NCI-H128 (cell line): ENCODE data around the gene ZNF232.
"Not testable (repeated sequence)": the region's sequence is repeated elsewhere in the genome, so short reads cannot be mapped to it uniquely, and the experiment has no call there.

Experiments
- DNase-seq: peaks from one replicate; lab custom pipeline; 2025; ENCODE audit not compliant: unreplicated experiment; lab: John Stamatoyannopoulos, UW

Gene ZNF232

DNA sequence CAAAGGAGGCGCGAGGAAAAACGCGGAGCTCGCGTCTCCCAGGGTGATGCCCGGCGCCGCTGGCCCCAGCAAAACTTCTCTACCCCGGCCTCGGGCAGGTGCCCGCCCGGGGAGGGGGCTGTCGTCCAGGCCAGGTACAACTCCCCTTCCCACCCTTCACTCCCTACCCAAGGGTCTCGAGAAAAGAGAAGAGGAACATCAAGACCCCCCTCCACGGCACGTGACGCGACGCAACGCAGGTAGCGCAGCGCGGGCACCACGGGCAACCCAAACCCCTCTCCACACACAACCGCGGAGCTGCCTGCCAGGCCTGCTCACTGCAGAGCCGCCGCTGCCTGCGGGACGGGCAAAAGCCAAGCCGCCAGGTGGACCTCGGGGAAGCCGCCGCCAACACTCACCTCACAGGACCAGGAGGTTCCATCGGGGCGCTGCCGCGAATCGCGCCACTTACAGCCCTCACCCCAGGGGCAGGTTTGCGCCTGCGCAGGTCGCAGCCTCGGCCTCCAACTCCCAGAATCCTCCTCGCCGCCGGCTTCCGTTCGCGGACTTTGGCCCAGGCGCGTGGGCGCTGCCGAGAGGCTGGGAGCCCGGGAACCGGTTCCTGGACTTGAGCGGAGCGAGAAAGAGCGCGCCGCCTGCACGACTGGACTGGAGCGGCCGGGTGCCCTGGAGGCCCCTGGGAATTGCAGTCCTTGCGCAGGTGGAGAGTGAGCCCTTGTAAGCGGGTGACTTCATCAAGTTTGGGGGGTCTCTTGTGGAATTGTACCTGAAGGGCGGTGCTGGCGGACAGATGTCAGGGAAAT, at the start of gene ZNF232:
ZNF232 (minus strand) TSS at position 477 of the 803 bp plus-strand sequence; CDS start at position 421, 56 bp downstream.
- peak; percentile 75 for DNase-seq

DNA sequence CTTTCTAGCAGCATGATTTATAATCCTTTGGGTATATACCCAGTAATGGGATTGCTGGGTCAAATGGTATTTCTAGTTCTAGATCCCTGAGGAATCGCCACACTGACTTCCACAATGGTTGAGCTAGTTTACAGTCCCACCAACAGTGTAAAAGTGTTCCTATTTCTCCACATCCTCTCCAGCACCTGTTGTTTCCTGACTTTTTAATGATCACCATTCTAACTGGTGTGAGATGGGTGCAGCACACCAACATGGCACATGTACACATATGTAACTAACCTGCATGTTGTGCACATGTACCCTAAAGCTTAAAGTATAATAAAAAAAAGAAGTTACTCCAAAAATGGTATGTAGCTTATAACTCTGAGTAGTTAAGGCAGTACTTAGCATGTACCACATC, 49.0 kb upstream of the ZNF232 start:
- DNase-seq = not testable (repeated sequence)

DNA sequence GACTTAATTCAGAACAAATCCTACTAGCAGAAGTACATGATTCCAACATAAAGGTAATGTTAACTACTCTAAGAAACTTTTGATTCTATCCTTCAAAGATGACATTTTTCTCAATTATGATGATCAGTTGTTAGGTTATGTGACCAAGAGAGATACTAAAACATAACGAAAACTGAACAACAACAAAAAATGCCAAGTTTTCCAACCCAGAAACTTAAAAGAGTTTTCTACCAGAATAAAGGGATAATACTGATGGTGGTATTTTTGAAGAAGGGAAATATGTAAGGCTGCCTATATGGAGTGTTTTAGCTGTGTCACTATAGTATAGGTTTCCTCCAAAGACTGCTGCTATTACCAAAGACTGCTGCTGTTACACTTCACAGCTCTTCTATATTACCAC, 34.4 kb upstream of the ZNF232 start:
- DNase-seq = not testable (repeated sequence)

DNA sequence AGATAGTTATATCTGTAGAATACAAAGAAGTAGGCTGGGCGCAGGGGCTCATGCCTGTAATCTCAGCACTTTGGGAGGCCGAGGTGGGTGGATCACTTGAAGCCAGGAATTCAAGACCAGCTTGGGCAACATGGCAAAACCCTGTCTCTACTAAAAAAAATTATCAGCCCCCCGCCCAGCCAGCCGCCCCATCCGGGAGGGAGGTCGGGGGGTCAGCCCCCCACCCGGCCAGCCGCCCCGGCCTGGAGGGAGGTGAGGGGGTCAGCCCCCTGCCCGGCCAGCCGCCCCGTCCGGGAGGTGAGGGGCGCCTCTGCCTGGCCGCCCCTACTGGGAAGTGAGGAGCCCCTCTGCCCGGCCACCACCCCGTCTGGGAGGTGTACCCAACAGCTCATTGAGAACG, 31.2 kb upstream of the ZNF232 start:
- DNase-seq = not testable (repeated sequence)

DNA sequence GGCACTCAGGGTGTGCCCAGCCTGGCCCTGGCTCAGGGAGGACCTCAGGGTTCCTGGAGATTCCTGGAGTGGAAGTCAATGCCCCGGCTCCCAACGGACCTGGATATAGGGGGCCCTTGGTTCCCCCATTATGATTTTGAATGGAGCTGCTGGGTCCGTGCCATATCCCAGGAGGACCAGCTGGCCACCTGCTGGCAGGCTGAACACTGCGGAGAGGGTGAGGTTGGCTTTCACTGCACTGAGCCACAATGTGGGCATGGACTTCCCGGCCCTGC, 27.7 kb upstream of the ZNF232 start:
- no peak for DNase-seq

DNA sequence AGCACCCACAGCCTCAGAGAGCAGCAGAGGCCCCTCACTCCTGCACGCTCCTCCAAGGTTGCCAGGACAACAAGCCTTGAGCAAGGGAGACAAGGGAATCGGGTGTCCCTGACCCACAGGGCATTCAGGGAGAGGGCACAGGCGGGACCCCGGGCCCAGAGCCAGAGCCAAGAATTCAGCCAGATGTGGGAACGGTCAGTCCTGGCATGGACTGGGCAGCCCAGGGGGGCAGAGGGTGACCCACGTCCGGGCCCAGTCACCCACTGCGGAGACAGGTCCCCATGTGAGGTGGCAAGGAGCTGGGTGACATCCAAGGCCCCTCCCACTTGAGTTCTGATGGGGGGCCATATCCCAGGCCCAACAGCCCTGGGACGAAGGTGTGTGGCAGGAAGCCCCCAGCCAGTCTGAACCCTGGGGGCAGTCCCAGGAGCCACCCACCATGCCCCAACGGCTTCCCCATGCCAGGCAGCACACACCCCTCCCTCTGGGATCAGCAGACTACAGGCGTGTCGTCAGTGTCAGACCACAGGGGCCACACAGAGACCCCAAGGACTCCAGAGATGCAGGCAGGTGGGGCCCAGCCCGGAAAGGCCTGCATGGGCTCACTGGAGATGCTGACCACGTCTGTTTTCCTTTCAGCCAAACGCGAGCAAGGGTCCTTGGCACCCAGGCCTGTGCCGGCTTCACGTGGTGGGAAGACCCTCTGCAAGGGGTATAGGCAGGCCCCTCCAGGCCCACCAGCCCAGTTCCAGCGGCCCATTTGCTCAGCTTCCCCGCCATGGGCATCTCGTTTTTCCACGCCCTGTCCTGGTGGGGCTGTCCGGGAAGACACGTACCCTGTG, 27.2 kb upstream of the ZNF232 start:
- no peak for DNase-seq

DNA sequence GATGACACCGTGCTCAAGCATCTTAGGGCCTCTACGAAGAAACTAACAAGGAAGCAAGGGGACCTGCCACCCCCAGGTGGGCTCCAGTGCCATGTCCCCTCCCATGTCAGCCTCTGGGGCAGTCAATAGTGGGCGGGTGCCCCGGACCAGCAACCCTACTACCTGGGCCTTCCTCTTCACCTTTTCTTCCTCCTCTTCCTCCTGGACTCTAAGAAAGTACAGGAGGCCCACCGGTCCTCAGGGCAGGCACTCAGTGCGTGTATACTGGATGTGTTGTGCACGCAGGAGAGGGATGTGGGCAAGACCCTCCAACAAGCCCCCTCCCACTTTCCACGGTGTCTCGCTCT, 26.5 kb upstream of the ZNF232 start:
- not testable (repeated sequence) for DNase-seq

DNA sequence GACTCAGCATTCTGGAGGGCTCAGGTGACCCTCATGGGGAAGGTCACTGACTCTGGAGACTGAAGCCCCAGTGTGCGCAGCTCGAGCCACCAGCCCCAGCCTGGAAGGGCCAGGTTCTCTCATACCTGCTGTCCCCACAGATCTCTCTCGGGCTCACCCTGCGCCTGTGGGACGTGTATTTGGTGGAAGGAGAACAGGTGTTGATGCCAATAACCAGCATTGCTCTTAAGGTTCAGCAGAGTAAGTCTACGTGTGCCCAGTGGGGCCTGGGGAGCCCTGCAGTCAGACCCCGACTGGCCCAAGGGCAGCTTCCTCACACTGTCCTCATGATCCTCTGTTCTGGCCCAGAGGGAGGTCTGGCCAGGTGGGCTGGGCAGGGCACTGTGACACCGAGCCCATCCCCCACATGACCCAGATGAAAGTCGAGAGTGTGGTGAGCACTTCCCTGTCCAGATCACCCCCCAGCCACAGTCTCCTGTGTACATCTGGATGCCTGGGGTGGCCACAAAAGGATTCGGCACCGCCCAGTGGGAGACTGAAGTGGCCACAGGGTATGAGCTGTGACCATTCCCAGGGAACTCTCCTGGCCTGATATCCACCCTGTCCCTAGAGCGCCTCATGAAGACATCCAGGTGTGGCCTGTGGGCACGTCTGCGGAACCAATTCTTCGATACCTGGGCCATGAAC, 26.0 kb upstream of the ZNF232 start:
- DNase-seq = not testable (repeated sequence)

DNA sequence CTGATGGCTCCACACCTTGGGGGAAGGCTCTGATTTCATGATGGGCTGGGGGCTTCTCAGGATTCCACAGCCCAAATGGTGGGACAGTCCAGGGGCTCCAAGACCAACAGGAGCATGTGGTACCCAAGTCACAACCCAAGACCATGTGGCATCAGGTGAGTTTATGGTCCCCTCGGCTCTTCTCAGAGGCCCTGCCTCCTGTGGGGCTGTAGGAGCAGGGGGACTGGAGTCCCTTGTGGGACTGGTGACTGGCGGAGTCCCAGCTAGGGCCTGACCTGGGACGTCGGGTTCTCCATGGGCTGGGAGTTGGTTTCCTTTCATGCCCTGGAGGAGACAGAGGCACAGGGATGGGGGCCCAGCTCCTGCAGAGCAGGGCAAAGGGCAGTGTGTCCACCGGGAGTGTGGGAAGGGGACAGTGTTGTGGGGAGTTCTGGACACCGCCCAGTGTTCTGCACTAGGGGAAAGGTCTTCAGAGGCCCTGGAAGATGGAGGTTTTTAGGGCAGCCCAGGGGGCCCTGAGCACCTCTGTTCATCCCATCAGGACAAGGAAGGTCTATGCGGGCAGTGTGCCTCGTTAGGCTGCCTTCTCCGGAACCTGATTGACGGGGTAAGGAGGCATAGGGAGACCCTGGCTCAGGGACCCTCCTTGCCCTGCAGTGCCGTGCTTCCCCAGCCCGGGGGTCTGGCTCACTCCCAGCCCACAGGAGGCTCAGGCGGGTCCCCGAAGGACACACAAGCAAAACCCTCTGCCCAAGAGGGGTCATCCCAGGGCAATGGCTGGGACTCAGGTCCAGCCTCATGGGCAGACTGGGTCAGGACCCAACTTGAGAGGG, 25.1 kb upstream of the ZNF232 start:
- not testable (repeated sequence) for DNase-seq

DNA sequence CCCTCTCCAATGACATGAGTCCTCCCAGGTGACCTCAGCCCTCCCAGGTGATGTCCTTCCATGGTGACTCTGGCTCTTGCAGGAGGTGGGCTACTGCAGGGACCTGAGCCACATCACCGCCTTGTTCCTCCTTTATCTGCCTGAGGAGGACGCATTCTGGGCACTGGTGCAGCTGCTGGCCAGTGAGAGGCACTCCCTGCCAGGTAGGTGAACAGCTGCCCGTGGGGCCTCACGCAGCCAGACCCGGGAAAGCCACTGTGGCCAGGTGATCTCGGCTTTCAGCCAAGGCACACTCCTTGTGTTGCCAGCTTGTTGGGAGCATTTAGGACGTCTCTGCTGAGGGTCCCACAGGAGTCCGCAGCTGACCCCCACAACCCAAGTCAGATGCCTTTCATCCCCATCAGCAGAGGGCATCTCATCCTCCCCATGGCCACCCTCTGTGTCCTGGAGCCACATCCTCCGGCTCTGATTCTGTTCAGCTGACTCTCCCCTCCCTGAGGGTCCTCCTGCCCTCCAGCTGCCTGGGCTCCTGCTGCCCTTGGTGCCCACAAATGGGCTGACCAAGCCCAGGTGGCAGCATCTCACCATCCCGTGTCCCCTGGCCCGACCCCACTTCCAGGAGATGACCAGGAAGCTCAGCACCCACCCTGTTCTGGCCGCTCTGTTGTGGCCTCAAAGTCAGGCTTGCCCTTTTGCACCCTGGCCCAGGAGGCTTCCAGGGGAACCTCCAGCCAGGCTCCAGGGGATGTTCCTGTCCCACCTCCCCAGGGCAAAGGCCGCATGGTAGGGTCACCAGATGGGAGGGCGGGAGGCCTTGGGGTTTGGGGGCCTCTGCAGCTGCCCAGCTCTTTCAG, 24.3 kb upstream of the ZNF232 start:
- no peak for DNase-seq

DNA sequence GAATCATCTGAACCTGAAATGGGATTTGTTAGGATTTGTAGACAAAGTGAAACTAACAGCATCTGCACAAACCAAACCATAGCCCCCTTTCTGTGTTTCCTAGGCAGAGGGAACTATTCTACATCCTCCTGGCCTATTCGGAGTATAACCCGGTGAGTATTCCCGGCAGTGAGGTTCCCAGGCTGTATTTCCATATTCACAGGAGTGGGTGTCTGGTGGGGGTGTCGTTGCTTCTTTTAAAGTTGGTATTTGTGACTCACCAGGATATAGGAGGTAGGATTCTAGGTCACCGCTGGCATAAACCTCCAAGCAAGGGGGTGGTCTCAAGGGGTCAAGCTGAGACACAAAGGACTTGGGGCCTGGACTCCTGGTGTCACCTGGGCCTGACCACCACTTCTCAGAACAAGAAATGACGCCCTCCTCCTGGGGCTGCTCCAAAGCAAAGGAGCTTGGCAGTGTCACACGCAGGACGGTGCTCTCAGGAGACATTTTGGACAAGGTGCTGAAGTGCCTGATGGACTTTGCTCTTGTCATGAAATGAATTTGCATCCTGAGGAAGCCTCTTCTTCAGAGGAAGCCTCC, 23.5 kb upstream of the ZNF232 start:
- not testable (repeated sequence) for DNase-seq

DNA sequence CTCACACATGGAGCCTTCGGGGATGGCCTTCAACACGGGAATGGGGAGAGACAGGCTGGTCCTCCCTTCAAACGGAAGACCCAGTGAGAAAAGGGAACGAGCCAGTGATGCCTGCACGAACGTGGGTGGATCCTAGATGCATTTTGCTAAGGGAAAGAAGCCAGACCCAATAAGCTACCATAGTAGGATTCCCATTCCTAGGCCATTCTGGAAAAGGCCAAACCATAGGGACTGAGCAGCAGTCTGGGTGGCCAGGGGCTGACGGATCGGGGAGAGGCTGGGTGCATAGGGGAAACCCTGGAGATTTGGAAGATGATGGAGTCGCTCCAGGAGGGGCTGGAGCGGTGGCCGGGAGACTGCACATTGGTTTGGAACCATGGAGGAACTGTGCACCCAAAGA, 22.9 kb upstream of the ZNF232 start:
- DNase-seq = not testable (repeated sequence)

DNA sequence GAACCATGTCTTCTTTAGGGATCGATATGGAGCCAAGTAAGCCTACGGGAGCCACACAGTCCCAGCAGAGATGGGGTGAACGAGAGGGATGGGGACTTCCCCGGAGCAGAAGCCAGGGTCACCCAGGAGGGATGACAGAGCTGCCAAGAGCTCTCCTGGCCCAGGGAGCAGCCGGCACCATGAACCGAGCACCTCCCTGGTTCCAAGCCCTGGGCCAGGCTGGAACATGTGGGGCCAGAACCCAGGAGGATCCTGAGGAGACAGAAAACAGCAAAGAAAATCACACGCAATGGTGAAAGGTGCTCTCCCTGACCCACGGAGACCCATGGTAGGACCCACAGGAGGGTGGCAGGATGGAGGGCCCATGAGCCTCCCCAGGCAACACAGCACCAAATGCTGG, 22.3 kb upstream of the ZNF232 start:
- DNase-seq = not testable (repeated sequence)

DNA sequence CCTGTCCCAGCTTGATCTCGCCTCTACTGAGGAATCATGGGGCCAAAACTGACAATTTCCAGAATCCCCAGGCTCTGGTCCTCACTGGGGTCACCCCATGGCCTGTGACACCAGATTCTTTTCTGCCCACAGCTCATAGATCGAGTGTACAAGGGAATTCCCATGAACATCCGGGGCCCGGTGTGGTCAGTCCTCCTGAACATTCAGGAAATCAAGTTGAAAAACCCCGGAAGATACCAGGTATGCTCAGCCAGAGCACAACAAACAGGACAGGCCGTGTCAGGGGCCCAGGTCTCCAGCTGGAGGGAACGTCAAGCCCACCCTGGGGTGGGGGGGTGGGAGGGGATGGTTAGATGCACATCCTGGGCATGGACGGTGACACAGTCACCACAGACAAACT, 21.6 kb upstream of the ZNF232 start:
- no peak for DNase-seq

DNA sequence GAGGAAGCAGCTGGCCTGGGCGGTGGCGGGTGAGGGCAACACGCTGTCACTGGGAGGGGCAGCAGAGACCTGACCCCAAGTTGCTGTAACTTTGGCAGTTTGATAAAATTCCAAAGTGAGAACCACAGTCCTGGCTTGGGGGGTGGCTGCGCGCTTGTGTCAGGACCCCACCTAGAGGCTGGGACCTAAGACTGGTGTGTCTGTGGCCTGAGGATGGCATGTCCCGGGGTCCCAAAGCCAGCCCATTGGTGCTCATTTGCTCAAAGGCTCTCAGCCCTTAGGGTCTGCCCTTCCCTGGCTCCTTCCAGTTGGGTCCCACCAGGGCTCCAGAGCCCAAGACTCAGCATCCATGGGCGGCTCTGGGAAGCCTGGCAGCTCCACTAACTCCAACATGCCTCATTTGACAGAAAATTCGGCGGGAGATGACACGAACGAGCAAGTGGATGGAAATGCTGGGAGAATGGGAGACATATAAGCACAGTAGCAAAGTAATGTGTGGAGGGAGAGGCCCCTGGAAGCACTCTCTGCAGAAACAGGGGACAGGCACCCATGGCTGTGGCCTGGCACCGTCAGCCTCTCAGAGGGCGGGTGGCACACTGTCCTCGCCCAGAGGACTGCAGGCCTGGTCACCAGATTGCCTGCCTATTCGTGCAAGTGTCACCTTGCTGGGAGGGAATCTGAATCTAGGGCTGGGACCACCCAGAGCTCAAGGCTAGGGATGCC, 21.0 kb upstream of the ZNF232 start:
- not testable (repeated sequence) for DNase-seq

DNA sequence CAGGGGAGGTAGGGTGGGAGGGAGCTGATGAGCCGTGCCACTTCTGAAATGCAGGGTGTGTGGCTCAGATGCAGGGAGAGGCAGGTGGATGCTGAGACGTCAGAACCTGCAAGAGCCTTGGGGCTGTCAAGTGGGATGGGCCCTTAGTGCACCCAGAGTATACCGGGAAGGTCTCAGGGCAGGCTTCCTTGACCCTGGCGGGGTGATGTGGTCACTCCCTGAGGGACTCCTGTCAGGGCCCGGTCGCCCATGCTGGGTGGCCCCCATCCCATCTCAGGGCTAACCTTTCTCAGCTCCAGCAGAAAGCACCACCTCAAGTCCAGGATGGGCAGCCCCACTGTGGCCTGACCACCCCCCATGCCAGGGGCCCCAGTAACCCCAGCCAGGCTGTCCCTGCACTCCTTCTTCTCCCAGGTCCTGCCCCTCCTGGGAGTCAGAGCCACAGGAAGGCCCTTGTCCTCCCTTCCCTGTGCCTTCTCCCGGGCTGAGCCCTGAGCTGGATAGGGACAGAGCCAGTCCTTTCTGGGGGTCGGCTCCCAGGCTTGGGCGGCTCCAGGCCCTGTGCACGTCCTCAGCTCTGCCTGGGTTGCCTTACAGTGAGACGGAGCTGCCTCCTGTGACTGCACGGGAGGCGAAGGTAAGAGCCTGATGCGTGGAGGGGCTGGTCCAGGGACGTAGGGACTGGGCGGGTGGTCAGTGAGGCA, 20.3 kb upstream of the ZNF232 start:
- DNase-seq = not testable (repeated sequence)

DNA sequence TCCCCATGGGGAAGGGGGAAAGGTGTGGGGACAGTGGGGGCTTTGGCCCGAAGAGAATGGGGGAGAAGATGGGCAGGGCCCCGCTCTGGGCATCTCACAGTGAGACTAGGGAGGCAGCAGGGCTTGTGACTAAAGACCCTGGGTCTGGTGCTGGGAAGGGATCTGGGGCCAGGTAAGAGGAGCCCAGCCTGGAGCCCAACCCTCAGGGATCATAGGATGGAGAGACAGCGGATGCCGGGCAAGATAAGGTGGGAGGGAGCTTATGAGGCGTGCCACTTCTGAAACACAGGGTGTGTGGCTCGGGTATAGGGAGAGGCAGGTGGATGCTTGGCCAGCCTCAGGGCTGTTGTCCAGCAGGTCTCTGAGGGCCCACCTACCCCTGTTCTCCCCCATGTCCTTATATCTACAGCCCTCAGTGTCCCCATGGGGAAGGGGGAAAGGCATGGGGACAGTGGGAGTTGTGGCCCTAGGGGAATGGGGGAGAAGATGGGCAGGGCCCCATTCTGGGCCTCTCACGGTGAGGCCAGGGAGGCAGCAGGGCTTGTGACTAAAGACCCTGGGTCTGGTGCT, 19.6 kb upstream of the ZNF232 start:
- DNase-seq = no peak

DNA sequence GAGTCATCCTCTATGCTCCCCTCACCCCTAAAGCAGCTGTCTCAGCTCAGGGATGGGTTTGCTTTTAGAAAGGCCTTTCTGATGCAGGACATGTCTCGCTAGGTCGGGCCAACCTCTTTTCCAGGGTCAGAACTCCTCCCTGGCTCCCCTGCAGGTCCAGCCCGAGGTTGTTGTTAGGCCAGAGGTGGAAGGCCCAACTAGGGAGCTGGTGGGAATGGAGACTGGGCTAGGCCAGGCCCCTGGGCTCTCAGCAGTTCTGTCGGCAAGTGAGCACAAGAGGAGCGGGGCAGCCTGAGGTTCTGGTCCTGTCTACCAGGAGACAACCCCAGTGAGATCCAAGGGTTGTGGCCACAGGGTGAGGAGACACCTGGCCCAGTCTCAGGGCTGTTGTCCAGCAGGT, 19.0 kb upstream of the ZNF232 start:
- not testable (repeated sequence) for DNase-seq
